HepG2 (cell line): Measurements from ENCODE around the gene TMEM250. TPM values are rescaled to one million over a fixed set of nuclear protein-coding genes. Genes with fewer than 3 reads are reported as not detected.

Experiments used
- AGO2 ChIP-seq: fragments of 200-400 bp; formaldehyde crosslinking; optimal IDR thresholded peaks from 2 replicates; pipeline ENCODE3; 2017; ENCODE audit warnings: mild to moderate bottlenecking, low read depth, low read length, moderate library complexity
- CREM ChIP-seq, 2 experiments: sonication (generic) in 1 of 2; formaldehyde crosslinking in 1 of 2; IDR thresholded peaks; 2 replicates each; pipeline versions ENCODE4 v1.4.0 to v1.6.1; 2016 to 2020; ENCODE audit warnings: antibody characterized with exemption in 1 of 2, mild to moderate bottlenecking in 1 of 2, missing genetic modification reagents in 1 of 2
- ELF1 ChIP-seq: sonication (generic); formaldehyde crosslinking; IDR thresholded peaks from 2 replicates; pipeline ENCODE4 v1.4.0; 2020; ENCODE audit warnings: missing genetic modification reagents
- MATR3 ChIP-seq: sonication (generic); formaldehyde crosslinking; IDR thresholded peaks from 2 replicates; pipeline ENCODE4 v1.4.0; 2020; ENCODE audit warnings: missing genetic modification reagents
- NPAS2 ChIP-seq: sonication (generic); formaldehyde crosslinking; IDR thresholded peaks from 2 replicates; pipeline ENCODE4 v1.8.0; 2022; ENCODE audit warnings: mild to moderate bottlenecking, missing genetic modification reagents, borderline replicate concordance
- SMAD3 ChIP-seq: sonication (generic); formaldehyde crosslinking; IDR thresholded peaks from 2 replicates; pipeline ENCODE4 v1.4.0; 2020; ENCODE audit warnings: missing genetic modification reagents
- STAG1 ChIP-seq: sonication (generic); formaldehyde crosslinking; IDR thresholded peaks from 2 replicates; pipeline ENCODE4 v1.4.0; 2020; ENCODE audit warnings: missing genetic modification reagents
- TCF12 ChIP-seq, 2 experiments: fragments of 450-650 bp in 1 of 2; sonication (generic) in 1 of 2; formaldehyde crosslinking in 1 of 2; IDR thresholded peaks; 2 replicates each; pipeline versions ENCODE4 v1.6.1 to v1.8.0; 2017 to 2022; ENCODE audit warnings: antibody characterized with exemption in 1 of 2, mild to moderate bottlenecking in 1 of 2, missing genetic modification reagents in 1 of 2, moderate library complexity in 1 of 2
- ZNF354B ChIP-seq: sonication (generic); formaldehyde crosslinking; IDR thresholded peaks from 2 replicates; pipeline ENCODE4 v1.8.0; 2022; ENCODE audit warnings: mild to moderate bottlenecking, missing genetic modification reagents
- ZNF501 ChIP-seq: sonication (generic); formaldehyde crosslinking; IDR thresholded peaks from 2 replicates; pipeline ENCODE4 v1.5.1; 2020; ENCODE audit warnings: mild to moderate bottlenecking, moderate library complexity, missing genetic modification reagents
- polyA plus RNA-seq, 8 experiments: library from polyadenylated mRNA; depleted of rRNA in 3 of 8; stranded (reverse) in 7 of 8; unstranded in 1 of 8; fragments of >200 nt; fragmentation: Illumina TruSeq in 4 of 8; extraction: Trizol in 4 of 8; gene quantifications; 2 replicates each; pipeline versions ENCODE4 v1.2.1 to v1.2.3, GENCODE V29; 2011 to 2016; ENCODE audit warnings: low read depth in 4 of 8, missing spikeins in 1 of 8, mixed read lengths in 1 of 8; ENCODE audit not compliant: insufficient read depth in 1 of 8
- total RNA-seq, 5 experiments: library from RNA; depleted of rRNA; stranded (reverse); fragments of >200 nt; fragmentation: Illumina TruSeq; extraction: Trizol; gene quantifications; 2 replicates each; pipeline ENCODE4 v1.2.3, GENCODE V29; 2016; ENCODE audit warnings: low read depth in 1 of 5
- TF ChIP-seq, protein P1 (sequence below): sonication (generic); formaldehyde crosslinking; IDR thresholded peaks from 2 replicates; pipeline ENCODE4 v1.8.0; 2023; ENCODE audit warnings: mild to moderate bottlenecking, missing genetic modification reagents
- TF ChIP-seq, protein P2 (sequence below): sonication (generic); formaldehyde crosslinking; conservative IDR thresholded peaks from 2 replicates; pipeline ENCODE4 v1.4.0; 2020; ENCODE audit warnings: missing genetic modification reagents

TMEM250 gene
- total and polyA plus RNA-seq, 2 of the 13 experiments (the other 11 are each of a cell fraction or from before 2014, with no cell fraction given): 5.5 to 13.9 TPM

DNA sequence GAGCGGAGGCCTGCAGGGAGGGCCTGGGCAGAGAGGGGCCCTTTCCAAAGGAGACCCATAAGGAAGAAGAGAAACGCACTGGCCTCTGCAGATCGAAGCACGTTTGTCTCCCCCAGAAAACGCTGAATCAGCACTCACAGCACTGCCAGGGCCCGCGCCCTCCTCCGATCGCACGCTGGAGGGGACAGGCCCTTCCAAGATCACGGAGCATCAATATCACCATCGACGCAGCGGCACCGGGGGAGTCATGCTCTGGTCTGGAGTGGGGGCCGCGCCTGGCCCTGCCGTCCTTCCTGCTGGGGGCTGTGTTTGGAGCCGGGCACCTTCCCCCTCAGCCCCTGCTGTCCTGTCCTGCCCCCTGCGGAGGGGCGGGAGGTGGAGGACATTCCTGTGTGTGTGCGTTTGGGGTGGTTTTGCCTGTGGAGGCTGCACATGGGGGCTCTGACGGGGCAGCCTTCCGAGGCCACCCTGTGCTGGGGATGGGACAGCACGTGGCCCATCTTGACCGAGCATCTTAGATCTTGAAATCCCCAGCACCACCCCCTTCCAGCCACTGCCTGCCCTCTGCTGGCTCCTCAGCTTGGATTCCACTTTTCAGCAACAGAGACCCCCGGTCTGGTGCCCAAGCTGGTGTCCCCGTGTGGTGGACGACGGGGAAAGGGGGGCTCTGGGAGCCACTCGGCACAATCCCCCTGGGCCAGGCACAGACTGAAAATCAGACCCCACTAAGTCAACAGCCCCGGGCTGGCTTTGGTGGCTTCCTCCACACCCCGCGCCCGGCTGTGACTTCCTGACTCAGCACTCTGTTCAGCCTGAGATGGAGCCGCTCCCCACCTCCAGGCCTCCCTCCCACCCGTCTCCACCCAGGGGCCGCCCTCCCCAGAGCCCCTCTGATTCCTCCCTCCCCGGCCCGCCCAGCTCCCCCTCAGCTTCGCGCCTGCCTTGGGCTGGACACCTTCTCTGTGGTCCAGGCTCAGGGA lies 8.3 kb downstream of the TMEM250 start (continued):
- TF ChIP-seq, protein P1, sequence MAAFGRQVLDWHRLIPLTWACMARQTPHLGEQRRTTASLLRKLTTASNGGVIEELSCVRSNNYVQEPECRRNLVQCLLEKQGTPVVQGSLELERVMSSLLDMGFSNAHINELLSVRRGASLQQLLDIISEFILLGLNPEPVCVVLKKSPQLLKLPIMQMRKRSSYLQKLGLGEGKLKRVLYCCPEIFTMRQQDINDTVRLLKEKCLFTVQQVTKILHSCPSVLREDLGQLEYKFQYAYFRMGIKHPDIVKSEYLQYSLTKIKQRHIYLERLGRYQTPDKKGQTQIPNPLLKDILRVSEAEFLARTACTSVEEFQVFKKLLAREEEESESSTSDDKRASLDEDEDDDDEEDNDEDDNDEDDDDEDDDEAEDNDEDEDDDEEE (CRISPR knock-in tag): no peak
- peak; percentile 12 for TF ChIP-seq AGO2
- TF ChIP-seq MATR3: no peak
- TF ChIP-seq NPAS2 (CRISPR knock-in tag): no peak
- no peak for TF ChIP-seq TCF12 (IDR thresholded peaks at IDR 0.05)
- TF ChIP-seq TCF12 (CRISPR knock-in tag; IDR thresholded peaks at IDR 0.05): no peak
- TF ChIP-seq, protein P2, sequence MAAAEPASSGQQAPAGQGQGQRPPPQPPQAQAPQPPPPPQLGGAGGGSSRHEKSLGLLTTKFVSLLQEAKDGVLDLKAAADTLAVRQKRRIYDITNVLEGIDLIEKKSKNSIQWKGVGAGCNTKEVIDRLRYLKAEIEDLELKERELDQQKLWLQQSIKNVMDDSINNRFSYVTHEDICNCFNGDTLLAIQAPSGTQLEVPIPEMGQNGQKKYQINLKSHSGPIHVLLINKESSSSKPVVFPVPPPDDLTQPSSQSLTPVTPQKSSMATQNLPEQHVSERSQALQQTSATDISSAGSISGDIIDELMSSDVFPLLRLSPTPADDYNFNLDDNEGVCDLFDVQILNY: no peak
- TF ChIP-seq SMAD3: no peak
- TF ChIP-seq ZNF354B (CRISPR knock-in tag): no peak
- no peak for TF ChIP-seq CREM (IDR thresholded peaks at IDR 0.05)
- no peak for TF ChIP-seq CREM (CRISPR knock-in tag; IDR thresholded peaks at IDR 0.05)
- TF ChIP-seq ELF1 (CRISPR knock-in tag): no peak
- 0 out of 2 replicates have a peak, but pooled peaks have one; percentile 7 for TF ChIP-seq STAG1
- TF ChIP-seq ZNF501 (CRISPR knock-in tag): no peak
